Stimulated activated CD8-positive, alpha-beta memory T cell treated with anti-CD3 and anti-CD28 coated beads, Interleukin-7, amount 100 ng/mL, for 48 hours (primary cell): ENCODE measurements around the gene PPFIA3.
"Not testable (repeated sequence)": the region's sequence is repeated elsewhere in the genome, so short reads cannot be mapped to it uniquely, and the experiment has no call there.

Experiments
- DNase-seq, 2 donors: peaks; one replicate each; pipeline ENCODE4 v3.0.0-alpha.2; 2020; ENCODE audit warnings: low read depth in 1 of 2; ENCODE audit errors: extremely low read depth in 1 of 2

PPFIA3 gene

GRCh38 chr19:49119411-49120324, at the start of gene PPFIA3:
Gene PPFIA3, plus strand, starts transcription at chr19:49119544. Its CDS starts 8,330 bp downstream, at chr19:49127874.
- no peak for DNase-seq

GRCh38 chr19:49070416-49070815, 48.9 kb upstream of the PPFIA3 start:
- DNase-seq: no peak

- DNase-seq: no peak
These were observed 47.3 kb upstream of the PPFIA3 start for GRCh38 chr19:49071860-49072547.

GRCh38 chr19:49073514-49074378, 45.6 kb upstream of the PPFIA3 start:
- DNase-seq: no peak

- not testable (repeated sequence) for DNase-seq
These were observed 44.5 kb upstream of the PPFIA3 start for GRCh38 chr19:49074869-49075268.

GRCh38 chr19:49080392-49080791, 39.0 kb upstream of the PPFIA3 start:
- no peak for DNase-seq

GRCh38 chr19:49081273-49081672, 38.1 kb upstream of the PPFIA3 start:
- no peak for DNase-seq

- no peak for DNase-seq
These were observed 34.9 kb upstream of the PPFIA3 start for GRCh38 chr19:49084206-49085019.

GRCh38 chr19:49085020-49085867, 34.1 kb upstream of the PPFIA3 start, which contains the start of gene SNRNP70:
Gene SNRNP70, plus strand, starts transcription at chr19:49085451. Its CDS starts 964 bp downstream, at chr19:49086415.
- DNase-seq: peak; percentile 99

GRCh38 chr19:49085868-49086232, 33.5 kb upstream of the PPFIA3 start:
- no peak for DNase-seq

GRCh38 chr19:49086296-49086695, 33.0 kb upstream of the PPFIA3 start:
- no peak for DNase-seq

GRCh38 chr19:49091391-49092038, 27.8 kb upstream of the PPFIA3 start:
- DNase-seq: no peak

- DNase-seq: no peak
These were observed 26.7 kb upstream of the PPFIA3 start for GRCh38 chr19:49092686-49093085.

GRCh38 chr19:49094505-49095482, 24.6 kb upstream of the PPFIA3 start:
- DNase-seq: no peak

- DNase-seq: peak; percentile 30 to 40
These were observed 21.7 kb upstream of the PPFIA3 start for GRCh38 chr19:49097453-49098288.

GRCh38 chr19:49098795-49099194, 20.5 kb upstream of the PPFIA3 start:
- DNase-seq: no peak

- no peak for DNase-seq
These were observed 18.2 kb upstream of the PPFIA3 start for GRCh38 chr19:49101160-49101559.
